Heart left ventricle (tissue), 13 donors: ENCODE measurements around the gene NOS1AP.
"Not testable (repeated sequence)": the region's sequence is repeated elsewhere in the genome, so short reads cannot be mapped to it uniquely, and the experiment has no call there.

Experiments used
- POLR2A ChIP-seq, 2 donors: fragments of 450-650 bp; IDR thresholded peaks; one replicate each; pipeline ENCODE4 v1.6.1; 2017; ENCODE audit warnings: antibody characterized with exemption in 2 of 2, mild to moderate bottlenecking in 2 of 2, moderate library complexity in 2 of 2
- TF ChIP-seq, protein P1 (sequence below), 12 donors: fragments of 200-600 bp; sonication (generic) in 4 of 12; IDR thresholded peaks; one replicate each; pipeline versions ENCODE4 v1.5.0 to v1.8.0; 2018 to 2022; ENCODE audit warnings: antibody characterized with exemption in 12 of 12, mild to moderate bottlenecking in 5 of 12
- donor health status: ischemic (EF 13 %, LVEDD 7.1; RV severe dilation, severe dysfunction).
- donor health status: DM: no; HTN: yes; CAD: no.
- donor health status: DM: no; HTN: no; CAD: no.
- donor health status: ischemic (EF 25% LVEDD 6.9; RV normal size, moderate dysfunction).
- donor health status: ischemic (EF 25% LVEDD 5.7; RV mildly dilated, moderate dysfunction).
- donor health status: ischemic (EF 35%, LVEDD 5.7; RV mildly dilated, moderate dysfunction).
- donor health status: nonischemic (EF 11% LVEDD 7.7; RV severe dilation, severe dysfunction).
- donor health status: DM: yes; HTN: yes; CAD: no.
- donor health status: PGD.
- donor health status: ischemic (EF 29% LVEDD 5.4; RV normal size, mild dysfunction).
- donor health status: nonischemic (EF 23%, LVEDD 6.1; RV moderate dilation, normal function).

DNA sequence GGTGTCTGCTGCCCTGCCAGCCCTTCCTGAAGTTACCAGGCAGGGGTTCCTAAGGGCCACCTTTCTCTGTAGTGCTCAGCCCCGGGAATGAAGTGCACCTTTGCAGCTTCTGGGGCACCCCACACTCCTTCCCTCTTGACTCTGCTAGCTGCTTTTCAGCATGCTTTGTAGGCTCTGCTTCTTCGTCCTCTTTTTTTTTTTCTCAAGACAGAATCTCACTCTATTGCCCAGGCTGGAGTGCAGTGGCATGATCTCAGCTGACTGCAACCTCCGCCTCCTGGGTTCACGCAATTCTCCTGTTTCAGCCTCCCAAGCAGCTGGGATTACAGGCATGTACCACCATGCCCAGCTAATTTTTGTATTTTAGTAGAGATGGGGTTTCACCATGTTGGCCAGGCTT lies 282.4 kb downstream of the NOS1AP start:
- TF ChIP-seq, protein P1, sequence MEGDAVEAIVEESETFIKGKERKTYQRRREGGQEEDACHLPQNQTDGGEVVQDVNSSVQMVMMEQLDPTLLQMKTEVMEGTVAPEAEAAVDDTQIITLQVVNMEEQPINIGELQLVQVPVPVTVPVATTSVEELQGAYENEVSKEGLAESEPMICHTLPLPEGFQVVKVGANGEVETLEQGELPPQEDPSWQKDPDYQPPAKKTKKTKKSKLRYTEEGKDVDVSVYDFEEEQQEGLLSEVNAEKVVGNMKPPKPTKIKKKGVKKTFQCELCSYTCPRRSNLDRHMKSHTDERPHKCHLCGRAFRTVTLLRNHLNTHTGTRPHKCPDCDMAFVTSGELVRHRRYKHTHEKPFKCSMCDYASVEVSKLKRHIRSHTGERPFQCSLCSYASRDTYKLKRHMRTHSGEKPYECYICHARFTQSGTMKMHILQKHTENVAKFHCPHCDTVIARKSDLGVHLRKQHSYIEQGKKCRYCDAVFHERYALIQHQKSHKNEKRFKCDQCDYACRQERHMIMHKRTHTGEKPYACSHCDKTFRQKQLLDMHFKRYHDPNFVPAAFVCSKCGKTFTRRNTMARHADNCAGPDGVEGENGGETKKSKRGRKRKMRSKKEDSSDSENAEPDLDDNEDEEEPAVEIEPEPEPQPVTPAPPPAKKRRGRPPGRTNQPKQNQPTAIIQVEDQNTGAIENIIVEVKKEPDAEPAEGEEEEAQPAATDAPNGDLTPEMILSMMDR (IDR thresholded peaks at IDR 0.05) = not testable (repeated sequence)
- not testable (repeated sequence) for TF ChIP-seq POLR2A (IDR thresholded peaks at IDR 0.05)
